Measurements from ENCODE around the gene PABPN1L.
A peak's percentile ranks its signal among the peaks of the same experiment; 100 is the strongest.
"Not testable (repeated sequence)": the region's sequence is repeated elsewhere in the genome, so short reads cannot be mapped to it uniquely, and the experiment has no call there.

PABPN1L gene

DNA sequence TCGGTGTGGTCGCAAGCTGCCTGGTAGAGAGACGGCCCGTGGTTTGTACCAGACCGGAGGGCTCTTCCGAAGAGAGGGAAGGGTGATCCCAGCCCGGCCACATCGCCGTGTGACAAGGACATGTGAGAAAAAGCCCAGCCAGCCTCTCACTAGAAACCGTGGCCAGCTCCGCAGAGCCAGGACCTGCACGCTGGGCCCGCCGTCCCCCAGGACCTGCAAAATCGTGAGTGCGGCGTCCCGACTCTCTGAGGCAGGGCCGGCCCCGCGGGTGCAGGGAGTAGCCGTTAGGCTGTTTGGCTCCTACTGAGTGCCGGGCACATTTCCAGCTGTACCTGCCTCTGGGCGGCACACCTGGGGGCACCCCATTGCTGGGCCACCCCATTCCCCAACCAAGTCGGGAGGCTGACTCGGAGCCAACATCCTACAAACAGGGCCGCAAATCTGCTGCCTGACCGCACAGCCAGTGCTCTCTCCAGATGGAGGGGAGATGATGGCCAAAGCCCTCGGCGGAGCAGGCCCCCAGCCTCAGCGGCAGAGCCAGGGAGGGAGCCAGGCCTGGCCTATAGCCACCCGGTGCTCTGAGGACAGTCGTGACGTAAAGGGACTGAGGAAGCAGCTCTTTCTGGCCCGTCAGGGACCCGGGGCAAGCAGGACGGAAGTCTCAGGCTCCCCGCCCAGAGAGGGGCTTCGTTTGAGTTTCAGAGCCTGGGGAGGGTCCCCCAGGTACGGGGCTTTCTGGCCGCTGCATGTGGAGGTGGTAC lies 33.6 kb upstream of the PABPN1L start:
- no peak for DNase-seq

DNA sequence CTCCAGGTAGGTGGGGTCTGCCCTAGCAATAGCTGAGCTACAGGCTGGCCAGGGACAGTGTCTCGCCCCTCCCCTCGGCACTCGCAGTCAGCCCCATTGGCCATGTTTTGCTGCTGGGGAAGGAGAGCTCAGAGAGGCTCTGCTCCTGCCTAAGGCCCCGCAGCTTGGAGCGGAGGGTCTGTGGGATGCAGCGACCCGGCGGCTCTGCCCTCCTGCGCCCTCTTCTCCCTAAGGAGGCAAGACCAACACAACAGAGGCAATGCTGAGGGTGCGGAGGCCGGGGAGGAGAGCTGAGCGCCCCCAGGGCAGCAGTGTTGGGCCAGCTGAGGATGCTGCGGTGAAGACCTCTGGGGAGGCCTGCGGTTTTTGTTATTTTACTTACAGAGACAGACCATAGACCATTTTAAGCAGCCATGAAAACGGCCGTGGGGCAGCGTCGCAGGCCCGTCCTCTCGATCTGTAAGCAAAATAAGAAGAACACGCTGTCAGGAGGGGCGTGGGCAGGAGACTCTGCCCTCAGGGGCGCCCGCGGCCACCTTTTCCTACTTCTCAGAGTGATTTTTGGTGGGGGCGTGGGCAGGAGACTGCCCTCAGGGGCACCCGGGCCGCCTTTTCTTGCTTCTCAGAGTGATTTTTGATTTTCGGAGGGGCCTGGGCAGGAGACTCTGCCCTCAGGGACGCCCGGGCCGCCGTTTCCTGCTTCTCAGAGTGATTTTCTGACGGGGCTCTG lies 31.4 kb upstream of the PABPN1L start:
- no peak for DNase-seq

DNA sequence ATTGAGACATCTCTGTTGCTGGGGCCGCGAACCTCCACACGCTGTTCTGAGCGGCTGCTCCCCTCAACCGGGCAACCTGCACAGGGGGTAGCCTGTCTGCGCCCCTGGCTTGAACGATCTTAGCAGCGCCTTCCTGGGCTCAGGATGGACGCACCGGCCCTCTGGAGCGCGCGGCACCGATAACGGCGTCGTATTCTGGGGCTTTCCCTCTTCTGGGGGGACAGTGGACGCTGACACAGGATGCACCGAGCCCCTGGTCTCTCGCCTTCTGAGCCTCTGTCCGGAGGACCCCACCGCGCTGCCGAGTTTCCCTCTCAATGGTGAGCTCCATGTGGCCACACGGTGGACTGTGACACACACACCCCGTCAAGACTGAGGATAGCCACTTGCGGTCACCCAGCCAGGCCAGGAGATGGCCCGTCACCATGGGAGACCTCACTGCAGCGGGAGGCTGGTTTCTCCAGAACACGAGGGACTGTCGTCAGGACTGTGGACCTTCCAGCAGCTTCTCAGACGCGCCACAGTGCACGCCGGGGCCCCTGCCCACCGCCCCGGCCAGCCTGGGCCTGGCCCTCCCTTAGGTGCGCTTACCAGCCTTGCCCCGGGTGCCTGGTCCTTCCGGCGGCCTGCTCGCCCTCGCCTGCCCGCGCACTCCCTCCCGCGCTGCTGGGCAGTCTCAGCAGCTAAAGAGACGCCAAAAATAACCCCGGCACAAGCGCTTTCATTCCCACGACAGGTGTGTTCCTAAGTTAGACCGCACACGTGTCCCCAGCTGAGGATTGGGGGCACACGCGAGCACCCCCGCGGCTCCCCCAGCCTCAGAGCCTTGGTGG lies 30.0 kb upstream of the PABPN1L start:
- DNase-seq, result no peak

DNA sequence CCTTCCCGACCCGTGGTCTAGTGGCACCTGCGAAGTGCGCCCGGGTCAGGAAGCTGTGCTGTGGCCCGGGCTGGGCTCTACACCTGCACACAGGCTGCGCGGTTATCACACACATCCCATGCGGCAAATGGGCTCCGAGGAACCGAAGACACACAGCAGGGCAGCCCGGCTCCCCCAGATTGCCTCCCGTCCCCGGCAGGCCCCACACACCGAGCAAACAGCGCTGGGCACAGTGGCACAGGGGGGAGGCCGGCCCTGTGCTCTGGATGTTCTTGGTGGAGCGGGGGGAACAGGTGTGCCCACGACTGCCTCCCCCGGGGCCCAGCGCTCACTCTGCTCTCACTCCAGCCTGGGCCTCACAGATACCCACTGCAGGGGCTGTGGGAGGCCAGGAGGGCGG lies 28.9 kb upstream of the PABPN1L start:
- DNase-seq, result no peak

GRCh38 chr16:88894681-88895300 lies 28.3 kb upstream of the PABPN1L start:
- no peak for DNase-seq

DNA sequence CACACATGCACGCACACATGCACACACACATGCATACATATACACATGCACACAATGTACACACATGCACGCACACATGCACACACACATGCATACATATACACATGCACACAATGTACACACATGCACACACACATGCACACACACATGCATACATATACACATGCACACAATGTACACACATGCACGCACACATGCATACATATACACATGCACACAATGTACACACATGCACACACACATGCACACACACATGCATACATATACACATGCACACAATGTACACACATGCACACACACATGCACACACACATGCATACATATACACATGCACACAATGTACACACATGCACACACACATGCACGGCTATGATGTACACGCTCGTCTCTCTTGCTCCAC lies 27.8 kb upstream of the PABPN1L start:
- DNase-seq, result not testable (repeated sequence)

- no peak for DNase-seq
Measured at GRCh38 chr16:88893127-88893968, 26.9 kb upstream of the PABPN1L start.

DNA sequence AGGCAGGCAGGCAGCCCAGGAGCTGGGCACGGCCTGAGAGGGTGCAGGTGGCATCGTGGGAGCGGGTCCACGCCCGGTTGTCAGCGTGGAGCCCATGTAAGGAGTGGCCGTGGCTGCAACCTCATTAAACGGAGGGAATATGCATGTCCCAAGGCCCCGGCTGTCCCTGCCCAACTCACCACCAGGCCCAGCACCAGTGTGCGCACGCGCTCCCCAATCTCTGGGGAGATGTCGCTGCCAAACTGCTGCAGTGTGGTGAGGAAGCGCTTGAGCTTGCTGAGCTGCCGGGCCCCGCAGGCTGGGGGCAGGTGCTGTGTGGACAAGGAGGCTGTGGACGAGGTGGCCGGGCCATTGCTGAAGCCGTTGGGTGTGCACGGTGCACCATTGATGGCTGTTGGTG lies 25.6 kb upstream of the PABPN1L start:
- no peak for DNase-seq

DNA sequence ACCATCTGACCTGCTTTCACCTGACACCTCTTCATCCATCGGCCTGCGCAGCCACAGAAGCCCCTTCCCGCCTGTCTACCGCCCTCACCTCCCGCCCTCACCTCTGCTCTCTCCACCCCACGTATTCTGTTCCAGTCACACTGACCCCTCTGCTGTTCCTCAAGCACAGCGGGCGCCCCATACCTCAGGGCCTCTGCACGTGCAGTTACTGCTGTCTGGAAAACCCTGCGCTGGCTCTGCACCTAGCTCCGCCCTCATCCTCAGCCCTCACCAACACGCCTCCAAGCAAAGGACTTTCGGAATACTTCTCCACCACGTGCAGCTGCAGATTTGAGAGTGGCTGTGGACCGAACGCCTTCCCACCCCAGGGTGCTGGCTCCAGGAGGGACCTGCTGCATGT lies 24.6 kb upstream of the PABPN1L start:
- DNase-seq, result no peak

GRCh38 chr16:88889702-88890352 lies 23.4 kb upstream of the PABPN1L start:
- not testable (repeated sequence) for DNase-seq

DNA sequence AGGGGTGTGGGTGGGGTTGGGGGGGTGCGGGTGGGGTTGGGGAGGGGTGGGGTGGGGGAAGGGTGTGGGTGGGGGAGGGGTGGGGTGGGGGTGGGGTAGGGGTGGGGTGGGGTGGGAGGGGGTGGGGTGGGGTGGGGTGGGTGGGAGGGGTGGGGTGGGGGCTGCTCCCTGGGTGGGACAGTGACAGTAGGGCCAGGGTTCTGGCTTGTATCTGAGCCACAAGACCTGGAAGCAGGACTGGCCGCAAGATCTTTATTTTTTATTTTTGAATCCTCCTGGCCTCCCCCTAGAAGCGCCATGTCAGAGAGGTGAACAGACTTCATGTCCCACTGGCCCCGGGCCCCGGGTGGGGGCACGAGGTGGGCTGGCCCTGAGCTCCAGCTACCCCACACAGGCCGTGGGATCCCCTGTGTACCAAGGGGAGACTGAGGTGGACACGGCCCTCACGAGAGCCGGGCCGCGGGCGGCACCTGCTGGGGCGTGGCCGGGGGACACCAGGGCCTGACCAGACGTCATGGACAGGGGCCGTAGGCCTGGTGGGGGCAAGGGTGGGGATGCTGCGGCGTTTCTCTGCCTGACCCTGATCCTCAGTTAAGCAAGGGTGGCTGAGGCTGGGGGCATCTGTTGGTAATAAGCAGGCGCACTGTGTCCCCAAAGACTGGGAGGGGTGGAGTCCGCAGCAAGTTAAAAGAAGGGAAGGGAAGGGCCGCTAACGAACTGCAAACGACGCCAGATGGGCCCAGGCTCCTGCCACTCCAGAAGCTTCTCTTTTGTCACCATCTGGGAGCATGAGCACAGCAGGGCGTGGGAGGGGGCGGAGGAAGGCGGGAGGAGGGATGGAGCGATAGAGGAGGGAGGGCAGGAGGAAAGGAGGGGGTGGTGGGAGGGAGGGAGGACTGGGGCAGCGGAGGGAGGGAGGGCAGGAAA lies 22.3 kb upstream of the PABPN1L start:
- peak; percentile 76 for DNase-seq

- DNase-seq, result no peak
Measured at GRCh38 chr16:88888057-88888456, 21.6 kb upstream of the PABPN1L start.

DNA sequence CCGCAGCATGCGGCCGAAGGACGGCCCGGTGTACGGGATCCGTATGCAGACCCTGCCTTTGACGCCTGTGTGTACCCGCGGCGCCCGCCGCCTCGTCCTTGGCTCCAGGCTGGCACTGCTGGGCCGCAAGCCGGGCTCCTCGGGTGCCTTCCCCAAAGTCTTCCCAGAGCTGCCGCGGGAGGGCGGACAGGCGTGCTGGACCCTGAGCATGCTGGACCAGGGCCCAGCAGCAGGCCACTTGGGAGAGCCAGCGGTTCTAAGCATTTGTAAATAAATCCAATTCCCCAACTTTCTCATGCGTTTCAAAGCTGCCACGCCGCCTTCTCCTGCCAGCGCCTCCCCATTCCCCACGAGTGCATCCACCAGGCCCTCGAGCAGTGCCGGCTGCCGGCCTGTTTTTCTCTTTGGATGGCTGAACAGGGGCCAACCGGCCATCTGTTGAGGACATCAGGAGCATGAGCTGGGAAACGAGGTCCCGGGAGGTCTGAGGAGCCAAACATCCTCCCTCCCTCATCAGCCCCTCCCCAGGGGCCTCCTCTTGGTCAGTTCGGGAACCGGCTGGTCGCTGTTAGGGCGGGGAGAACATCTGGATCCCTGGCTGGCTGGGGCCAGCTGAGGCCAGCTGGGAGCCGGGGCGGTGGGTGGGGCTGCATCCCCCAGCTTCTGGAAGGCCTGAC lies 20.5 kb upstream of the PABPN1L start:
- no peak for DNase-seq

- no peak for DNase-seq
Measured at GRCh38 chr16:88886420-88886844, 20.0 kb upstream of the PABPN1L start.

DNA sequence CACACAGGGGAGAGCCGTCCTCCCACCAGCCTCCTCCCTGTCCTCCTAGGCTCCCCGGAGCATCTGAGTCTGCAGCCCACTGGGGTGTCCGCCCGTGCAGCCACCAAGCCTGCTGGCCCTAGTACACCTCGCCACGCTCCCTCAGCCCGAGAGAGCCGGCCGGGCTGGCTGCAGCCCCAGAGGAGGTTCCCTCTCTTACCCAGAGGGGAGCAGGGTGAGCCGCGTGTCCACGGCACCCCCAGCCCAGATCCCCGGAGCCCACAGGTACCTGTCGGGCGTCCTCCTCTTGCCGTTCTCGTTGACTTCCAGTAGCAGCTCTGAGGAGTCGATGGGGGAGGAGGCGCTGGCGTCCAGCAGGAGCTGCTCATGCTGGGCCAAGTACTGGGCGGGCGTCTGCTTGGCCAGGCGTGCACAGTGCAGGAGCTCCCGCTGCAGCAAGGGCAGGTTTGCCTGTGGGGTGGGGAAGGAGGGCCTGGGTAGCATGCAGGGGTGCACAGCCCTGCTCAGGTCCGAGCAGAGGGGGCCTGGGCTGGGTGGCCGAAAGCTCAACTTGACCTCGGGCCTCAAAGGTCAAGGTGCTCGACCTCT lies 19.3 kb upstream of the PABPN1L start:
- no peak for DNase-seq

- DNase-seq, result no peak
Measured at GRCh38 chr16:88884569-88885271, 18.3 kb upstream of the PABPN1L start.

DNA sequence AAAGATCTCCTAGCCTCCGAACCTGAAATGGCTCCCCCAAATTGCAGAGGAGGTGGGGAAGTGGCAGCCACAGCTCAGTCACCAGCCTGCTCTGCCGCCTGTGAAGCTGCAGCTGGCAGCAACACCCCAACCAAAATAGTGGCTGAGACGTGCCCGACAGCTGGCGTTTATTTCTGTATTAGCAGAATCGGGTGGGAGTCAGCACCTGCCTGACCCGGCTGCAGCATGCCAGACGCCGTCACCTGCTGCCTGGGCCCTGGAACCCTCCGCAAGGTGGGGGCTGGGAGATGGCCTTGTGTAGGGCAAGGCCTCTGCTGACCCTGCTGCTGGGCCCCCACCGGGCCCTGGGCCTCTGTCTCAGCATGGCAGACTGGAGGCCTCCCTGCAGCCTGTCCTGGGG lies 17.5 kb upstream of the PABPN1L start:
- no peak for DNase-seq

GRCh38 chr16:88883117-88883895 lies 16.8 kb upstream of the PABPN1L start:
- no peak for DNase-seq
